Activated CD4-positive, alpha-beta T cell treated with anti-CD3 and anti-CD28 coated beads, Interleukin-2, amount 10 ng/mL, durations not matched to agents 7 days and 5 days (primary cell): ENCODE data around the gene ANKRD12. TPM values are rescaled to one million over a fixed set of nuclear protein-coding genes. Genes with fewer than 3 reads are reported as not detected.
A peak's percentile ranks its signal among the peaks of the same experiment; 100 is the strongest.

Experiments used
- CTCF ChIA-PET: fragments of 350-600 bp; sonication (Branson Sonifier 250); formaldehyde crosslinking; loops from one replicate; lab custom pipeline; 2021; ENCODE audit warnings: antibody characterized with exemption; lab: Charles Lee
- POLR2A ChIA-PET: fragments of 350-600 bp; sonication (Branson Sonifier 250); formaldehyde crosslinking; loops from one replicate; lab custom pipeline; 2021; ENCODE audit warnings: antibody characterized with exemption; lab: Charles Lee
- DNase-seq: peaks from one replicate; pipeline ENCODE4 v3.0.0-alpha.2; 2020
- H3K27ac Mint-ChIP-seq: one replicate; pipeline ENCODE4 v1.8.0; 2021; ENCODE audit warnings: mild to moderate bottlenecking, moderate library complexity, mixed read lengths
- H3K27me3 Mint-ChIP-seq: one replicate; pipeline ENCODE4 v1.8.0; 2021; ENCODE audit warnings: mixed read lengths
- H3K36me3 Mint-ChIP-seq: one replicate; pipeline ENCODE4 v1.8.0; 2021; ENCODE audit warnings: low read depth, mixed read lengths
- H3K4me1 Mint-ChIP-seq: one replicate; pipeline ENCODE4 v1.8.0; 2021; ENCODE audit warnings: mixed read lengths
- H3K4me3 Mint-ChIP-seq: one replicate; pipeline ENCODE4 v1.8.0; 2021; ENCODE audit warnings: mild to moderate bottlenecking, moderate library complexity, mixed read lengths
- H3K9me3 Mint-ChIP-seq: one replicate; pipeline ENCODE4 v1.8.0; 2021; ENCODE audit warnings: mixed read lengths
- total RNA-seq, 2 experiments: library from RNA; stranded (reverse); gene quantifications; one replicate each; pipeline ENCODE4 v1.2.3, GENCODE V29; 2021

The ANKRD12 gene
- total RNA-seq, 2 experiments from 2014 or later = 79.4 to 107 TPM

GRCh38 chr18:9330419-9330818 is 193.8 kb downstream of the ANKRD12 start:
- CTCF ChIA-PET = no interaction called here
- H3K9me3 Mint-ChIP-seq = peaks cover 6% of the 10 kb centered on the region
- POLR2A ChIA-PET = no interaction called here

GRCh38 chr18:9333441-9334328 is 197.1 kb downstream of the ANKRD12 start:
- DNase-seq = no peak
- Mint-ChIP-seq H3K4me1 (peaks cover 32% of the 10 kb centered on the region), H3K4me3 (peak overlapping the region; percentile 86), H3K27me3 (peaks cover 21% of the 10 kb centered on the region), H3K27ac (peak overlapping the region; percentile 80), H3K9me3 (peaks cover 4% of the 10 kb centered on the region), H3K36me3 (peaks cover 4% of the 10 kb centered on the region)
- CTCF ChIA-PET = interaction anchor here (0.6 to 1.4 kb wide), 9 partner anchors 8 to 272 kb away, joined by 3 to 5 read pairs (median 4); no protein-coding TSS in a partner anchor
- POLR2A ChIA-PET = no interaction called here

More at GRCh38 chr18:9330419-9330818, 193.8 kb downstream of the ANKRD12 start:
- Mint-ChIP-seq H3K27me3 (peaks cover 30% of the 10 kb centered on the region), H3K4me3 (no peak overlapping the region), H3K4me1 (peaks cover 9% of the 10 kb centered on the region), H3K27ac (no peak overlapping the region), H3K36me3 (no peaks in the 10 kb centered on the region)
- DNase-seq = no peak

DNA sequence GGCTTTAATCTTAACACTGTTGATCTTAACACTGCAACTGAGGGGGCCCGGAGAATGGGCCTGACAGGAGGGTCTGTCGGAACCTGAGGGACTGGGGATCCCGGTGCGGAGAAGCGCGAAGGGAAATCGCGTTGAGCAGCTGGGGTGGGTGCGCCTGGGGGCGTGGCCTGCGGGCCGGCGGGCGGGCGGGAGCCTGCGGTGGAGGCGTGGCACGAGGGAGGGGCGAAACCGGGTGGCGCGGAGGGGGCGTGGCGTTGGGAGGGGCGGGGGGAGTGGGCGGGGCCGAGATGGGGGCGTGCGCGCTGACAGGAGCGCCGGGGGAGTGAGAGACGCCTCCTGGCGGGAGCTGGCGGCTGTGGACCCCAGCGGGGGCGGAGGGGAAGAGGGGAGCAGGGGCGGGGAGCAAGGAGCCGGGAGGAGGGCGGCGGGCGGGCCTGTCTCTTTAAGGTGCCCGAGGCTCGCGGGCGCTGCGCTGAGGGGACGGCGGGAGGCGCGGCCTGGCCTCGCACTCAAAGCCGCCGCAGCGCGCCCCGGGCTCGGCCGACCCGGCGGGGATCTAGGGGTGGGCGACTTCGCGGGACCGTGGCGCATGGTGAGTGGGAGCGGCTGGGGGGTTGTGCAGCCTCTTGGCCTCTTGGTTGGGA is 197.9 kb downstream of the ANKRD12 start, which contains the start of gene TWSG1:
Gene TWSG1, plus strand, starts transcription at position 445 of the 644 bp plus-strand sequence. CDS start 2,457 bp downstream, outside the sequence.
- ChIA-PET CTCF (interaction anchor here (0.5 to 1.4 kb wide), 10 partner anchors 9 to 273 kb away, joined by 3 to 5 read pairs (median 4); no protein-coding TSS in a partner anchor), POLR2A (no interaction called here)
- H3K27ac Mint-ChIP-seq = peak within 1 kb of the TSS; percentile 80
- peaks cover 19% of the 10 kb centered on the region for H3K27me3 Mint-ChIP-seq
- peaks cover 32% of the 10 kb centered on the region for H3K4me1 Mint-ChIP-seq
- peak; percentile 93 for DNase-seq
- no peaks in the 10 kb centered on the region for H3K9me3 Mint-ChIP-seq
- peak within 1 kb of the TSS; percentile 86 for H3K4me3 Mint-ChIP-seq
- H3K36me3 Mint-ChIP-seq = peaks cover 4% of the 10 kb centered on the region

- CTCF ChIA-PET = interaction anchor here (0.5 to 1.4 kb wide), 3 partner anchors 10 to 94 kb away, joined by 3 to 4 read pairs (median 3); no protein-coding TSS in a partner anchor
- peak overlapping the region; percentile 86 for H3K4me3 Mint-ChIP-seq
- peaks cover 32% of the 10 kb centered on the region for H3K4me1 Mint-ChIP-seq
- DNase-seq = peak; percentile 36
- peak overlapping the region; percentile 62 for H3K27ac Mint-ChIP-seq
- POLR2A ChIA-PET = no interaction called here
- H3K9me3 Mint-ChIP-seq = no peaks in the 10 kb centered on the region
- H3K27me3 Mint-ChIP-seq = peaks cover 18% of the 10 kb centered on the region
- peaks cover 4% of the 10 kb centered on the region for H3K36me3 Mint-ChIP-seq
These were observed 198.6 kb downstream of the ANKRD12 start for GRCh38 chr18:9334973-9335696.

Other genes with a start within 250 kb of the ANKRD12 start
- gene NDUFV2, start 34.1 kb upstream of the ANKRD12 start, total RNA-seq = 100 to 1,000 TPM; 177 to 185 TPM
- 1 to 10 TPM; 6.1 to 6.5 TPM for gene TWSG1, start 198.0 kb downstream of the ANKRD12 start, total RNA-seq